Measurements from ENCODE around the gene POMC. TPM values are rescaled to one million over a fixed set of nuclear protein-coding genes. Genes with fewer than 3 reads are reported as not detected.

The POMC gene
- total RNA-seq, 1 donor from 2014 or later = not detected

DNA sequence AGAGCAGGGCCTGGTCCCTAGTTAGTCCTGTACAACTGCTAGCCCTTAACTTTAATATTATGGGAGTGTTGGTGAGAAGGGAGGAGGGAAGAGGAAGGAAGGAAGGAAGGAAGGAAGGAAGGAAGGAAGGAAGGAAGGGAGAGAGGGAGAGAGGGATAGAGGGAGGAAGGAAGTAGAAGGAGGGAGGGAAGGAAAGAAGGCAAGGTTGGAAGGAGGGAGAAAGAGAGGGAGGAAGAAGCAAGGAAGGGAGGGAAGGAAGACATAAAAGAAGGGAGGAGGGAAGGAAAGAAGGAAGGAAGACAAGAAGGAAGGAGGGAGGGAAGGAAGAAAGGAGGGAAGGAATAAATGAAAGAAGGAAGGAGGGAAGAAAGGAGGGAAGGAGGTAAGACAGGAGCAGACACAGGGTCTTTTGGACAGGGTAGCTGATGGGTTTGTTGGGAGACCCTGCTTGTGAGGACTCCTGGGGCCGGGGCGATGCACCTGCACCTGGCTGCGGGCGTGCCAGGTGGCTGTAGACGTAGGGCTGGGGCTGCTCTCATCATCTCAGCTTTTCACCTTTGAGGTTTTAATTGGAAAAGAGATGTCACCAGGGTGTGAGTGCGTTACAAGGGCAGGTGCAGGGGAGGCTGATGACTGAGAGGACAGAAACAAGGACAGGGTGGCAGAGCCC, 5.9 kb upstream of the POMC start:
- FAIRE-seq = no peak
- no peaks in the 10 kb centered on the region for H3K79me2 ChIP-seq (ENCODE audit: insufficient read depth, low read length)
- Mint-ChIP-seq H3K27ac (ENCODE audit: unreplicated experiment) (no peak overlapping the region), H3K27me3 (ENCODE audit: low read depth, unreplicated experiment) (peaks cover 61% of the 10 kb centered on the region), H3K4me3 (ENCODE audit: unreplicated experiment) (no peak overlapping the region), H3K9me3 (ENCODE audit: unreplicated experiment) (no peaks in the 10 kb centered on the region), H3K4me1 (ENCODE audit: low read depth, unreplicated experiment) (no peaks in the 10 kb centered on the region), H3K36me3 (ENCODE audit: low read depth, unreplicated experiment) (no peaks in the 10 kb centered on the region)
- H3K9me3 ChIP-seq (ENCODE audit: insufficient read depth, low read depth, low read length) = no peaks in the 10 kb centered on the region
- DNase-seq (ENCODE audit: low read depth) = no peak
- no peaks in the 10 kb centered on the region for H4K20me1 ChIP-seq (ENCODE audit: insufficient read depth, low read length)
- H3K9ac ChIP-seq (ENCODE audit: low read length) = no peak overlapping the region
- no peaks in the 10 kb centered on the region for H3K36me3 ChIP-seq (ENCODE audit: insufficient read depth, low read length)
- TF ChIP-seq, protein P1, sequence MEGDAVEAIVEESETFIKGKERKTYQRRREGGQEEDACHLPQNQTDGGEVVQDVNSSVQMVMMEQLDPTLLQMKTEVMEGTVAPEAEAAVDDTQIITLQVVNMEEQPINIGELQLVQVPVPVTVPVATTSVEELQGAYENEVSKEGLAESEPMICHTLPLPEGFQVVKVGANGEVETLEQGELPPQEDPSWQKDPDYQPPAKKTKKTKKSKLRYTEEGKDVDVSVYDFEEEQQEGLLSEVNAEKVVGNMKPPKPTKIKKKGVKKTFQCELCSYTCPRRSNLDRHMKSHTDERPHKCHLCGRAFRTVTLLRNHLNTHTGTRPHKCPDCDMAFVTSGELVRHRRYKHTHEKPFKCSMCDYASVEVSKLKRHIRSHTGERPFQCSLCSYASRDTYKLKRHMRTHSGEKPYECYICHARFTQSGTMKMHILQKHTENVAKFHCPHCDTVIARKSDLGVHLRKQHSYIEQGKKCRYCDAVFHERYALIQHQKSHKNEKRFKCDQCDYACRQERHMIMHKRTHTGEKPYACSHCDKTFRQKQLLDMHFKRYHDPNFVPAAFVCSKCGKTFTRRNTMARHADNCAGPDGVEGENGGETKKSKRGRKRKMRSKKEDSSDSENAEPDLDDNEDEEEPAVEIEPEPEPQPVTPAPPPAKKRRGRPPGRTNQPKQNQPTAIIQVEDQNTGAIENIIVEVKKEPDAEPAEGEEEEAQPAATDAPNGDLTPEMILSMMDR (IDR thresholded peaks at IDR 0.05; ENCODE audit: insufficient read depth, low read depth, low read length) = no peak
- no peak for TF ChIP-seq EZH2 (IDR thresholded peaks at IDR 0.05; ENCODE audit: insufficient read depth, low read length)
- no peak overlapping the region for H3K4me3 ChIP-seq (ENCODE audit: insufficient read depth, low read depth, low read length)
- no peak overlapping the region for H3K27ac ChIP-seq (ENCODE audit: low read depth, low read length)
- H3K4me1 ChIP-seq (ENCODE audit: insufficient read depth, low read length) = no peaks in the 10 kb centered on the region
- H3K4me2 ChIP-seq (ENCODE audit: low read length) = no peak overlapping the region
- no peak overlapping the region for H2AFZ ChIP-seq (ENCODE audit: low read depth, low read length)
- peaks cover 29% of the 10 kb centered on the region for H3K27me3 ChIP-seq (ENCODE audit: insufficient read depth, low read length)

DNA sequence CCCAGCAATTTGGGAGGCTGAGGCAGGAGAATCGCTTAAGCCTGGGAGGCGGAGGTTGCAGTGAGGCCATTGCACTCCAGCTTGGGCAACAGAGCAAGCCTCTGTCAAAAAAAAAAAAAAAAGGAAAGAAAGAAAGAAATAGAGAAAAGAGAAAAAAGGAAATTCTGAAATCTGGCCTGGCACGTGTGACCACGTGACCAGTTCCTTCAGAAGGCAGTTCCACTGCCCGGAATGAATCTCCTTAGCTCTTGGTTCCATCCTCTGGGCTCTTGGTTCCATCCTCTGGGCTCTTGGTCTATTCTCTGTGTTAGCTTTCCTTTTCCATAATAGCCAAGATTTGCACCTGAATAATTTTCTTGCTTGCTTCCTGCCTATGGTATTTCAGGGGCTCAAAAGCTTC, 5.3 kb upstream of the POMC start:
- DNase-seq (ENCODE audit: low read depth) (no peak), FAIRE-seq (no peak)
- Mint-ChIP-seq H3K27ac (ENCODE audit: unreplicated experiment) (no peak overlapping the region), H3K27me3 (ENCODE audit: low read depth, unreplicated experiment) (peaks cover 66% of the 10 kb centered on the region), H3K9me3 (ENCODE audit: unreplicated experiment) (no peaks in the 10 kb centered on the region), H3K4me3 (ENCODE audit: unreplicated experiment) (no peak overlapping the region), H3K4me1 (ENCODE audit: low read depth, unreplicated experiment) (no peaks in the 10 kb centered on the region), H3K36me3 (ENCODE audit: low read depth, unreplicated experiment) (no peaks in the 10 kb centered on the region)
- H3K9ac ChIP-seq (ENCODE audit: low read length) = no peak overlapping the region
- TF ChIP-seq EZH2 (IDR thresholded peaks at IDR 0.05; ENCODE audit: insufficient read depth, low read length) = no peak
- TF ChIP-seq, protein P1 (IDR thresholded peaks at IDR 0.05; ENCODE audit: insufficient read depth, low read depth, low read length) = no peak
- no peaks in the 10 kb centered on the region for H3K9me3 ChIP-seq (ENCODE audit: insufficient read depth, low read depth, low read length)
- H3K79me2 ChIP-seq (ENCODE audit: insufficient read depth, low read length) = no peaks in the 10 kb centered on the region
- H4K20me1 ChIP-seq (ENCODE audit: insufficient read depth, low read length) = no peaks in the 10 kb centered on the region
- no peak overlapping the region for H2AFZ ChIP-seq (ENCODE audit: low read depth, low read length)
- H3K27ac ChIP-seq (ENCODE audit: low read depth, low read length) = no peak overlapping the region
- H3K36me3 ChIP-seq (ENCODE audit: insufficient read depth, low read length) = no peaks in the 10 kb centered on the region
- no peaks in the 10 kb centered on the region for H3K4me1 ChIP-seq (ENCODE audit: insufficient read depth, low read length)
- no peak overlapping the region for H3K4me2 ChIP-seq (ENCODE audit: low read length)
- peaks cover 35% of the 10 kb centered on the region for H3K27me3 ChIP-seq (ENCODE audit: insufficient read depth, low read length)
- H3K4me3 ChIP-seq (ENCODE audit: insufficient read depth, low read depth, low read length) = no peak overlapping the region

DNA sequence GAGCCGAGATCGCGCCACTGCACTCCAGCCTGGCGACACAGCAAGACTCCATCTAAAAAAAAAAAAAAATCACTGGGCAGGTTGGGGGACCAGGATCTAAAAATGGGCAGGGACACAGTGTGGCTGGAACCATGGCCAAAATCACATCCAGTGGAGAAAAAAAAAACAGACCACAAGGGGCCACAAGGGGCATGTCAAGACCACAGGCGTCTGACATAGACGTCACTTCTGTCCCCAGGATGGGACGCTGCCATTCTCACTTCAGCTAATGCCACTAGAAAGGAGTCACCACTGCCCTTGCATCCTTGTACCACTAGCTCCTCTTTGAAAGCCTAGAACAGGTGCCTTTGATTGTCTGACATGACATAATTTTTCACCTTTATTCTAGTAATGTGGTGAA, 2.5 kb upstream of the POMC start:
- no peaks in the 10 kb centered on the region for H3K79me2 ChIP-seq (ENCODE audit: insufficient read depth, low read length)
- Mint-ChIP-seq H3K4me1 (ENCODE audit: low read depth, unreplicated experiment) (no peaks in the 10 kb centered on the region), H3K4me3 (ENCODE audit: unreplicated experiment) (no peak overlapping the region), H3K27me3 (ENCODE audit: low read depth, unreplicated experiment) (peaks cover 68% of the 10 kb centered on the region), H3K27ac (ENCODE audit: unreplicated experiment) (no peak overlapping the region), H3K36me3 (ENCODE audit: low read depth, unreplicated experiment) (no peaks in the 10 kb centered on the region), H3K9me3 (ENCODE audit: unreplicated experiment) (no peaks in the 10 kb centered on the region)
- no peak for DNase-seq (ENCODE audit: low read depth)
- no peak overlapping the region for H3K9ac ChIP-seq (ENCODE audit: low read length)
- H2AFZ ChIP-seq (ENCODE audit: low read depth, low read length) = no peak overlapping the region
- no peaks in the 10 kb centered on the region for H3K9me3 ChIP-seq (ENCODE audit: insufficient read depth, low read depth, low read length)
- H3K27me3 ChIP-seq (ENCODE audit: insufficient read depth, low read length) = peaks cover 47% of the 10 kb centered on the region
- no peaks in the 10 kb centered on the region for H3K36me3 ChIP-seq (ENCODE audit: insufficient read depth, low read length)
- no peak for FAIRE-seq
- H3K4me1 ChIP-seq (ENCODE audit: insufficient read depth, low read length) = no peaks in the 10 kb centered on the region
- no peak overlapping the region for H3K27ac ChIP-seq (ENCODE audit: low read depth, low read length)
- no peak overlapping the region for H3K4me3 ChIP-seq (ENCODE audit: insufficient read depth, low read depth, low read length)
- TF ChIP-seq EZH2 (IDR thresholded peaks at IDR 0.05; ENCODE audit: insufficient read depth, low read length) = no peak
- TF ChIP-seq, protein P1 (IDR thresholded peaks at IDR 0.05; ENCODE audit: insufficient read depth, low read depth, low read length) = no peak
- no peaks in the 10 kb centered on the region for H4K20me1 ChIP-seq (ENCODE audit: insufficient read depth, low read length)
- H3K4me2 ChIP-seq (ENCODE audit: low read length) = no peak overlapping the region

Measured in astrocyte (in vitro differentiated cells and primary cell).